ENCODE data around the gene MSANTD3. TPM values are rescaled to one million over a fixed set of nuclear protein-coding genes. Genes with fewer than 3 reads are reported as not detected.
A peak's percentile ranks its signal among the peaks of the same experiment; 100 is the strongest.

The MSANTD3 gene
- total and polyA plus RNA-seq, 2 donors from 2014 or later, result 14.3 to 16.7 TPM

- Histone ChIP-seq H3K4me3 (ENCODE audit: low read length in 3 of 3) (no peak overlapping the region), H3K4me1 (ENCODE audit: control insufficient read depth in 2 of 3, insufficient read depth in 2 of 3, low read depth in 1 of 3, low read length in 3 of 3) (no peaks in the 10 kb centered on the region), H3K27ac (ENCODE audit: low read depth in 2 of 2, low read length in 2 of 2) (no peak overlapping the region), H3K36me3 (ENCODE audit: control insufficient read depth in 2 of 3, insufficient read depth in 3 of 3, low read length in 3 of 3) (no peaks in the 10 kb centered on the region), H3K9ac (ENCODE audit: low read length in 3 of 3) (no peak overlapping the region), H3K27me3 (ENCODE audit: control insufficient read depth, insufficient read depth, low read length) (no peaks in the 10 kb centered on the region), H3K9me3 (ENCODE audit: control insufficient read depth in 2 of 3, insufficient read depth in 1 of 3, low read length in 3 of 3) (no peaks in the 10 kb centered on the region)
- TF ChIP-seq CTCF (IDR thresholded peaks at IDR 0.05; ENCODE audit: borderline replicate concordance, extremely low read depth, insufficient read depth), result no peak
- no peak for DNase-seq
- no peak for FAIRE-seq
- intact Hi-C loops (cut with DNase I), result no loop called here
These were observed 39.4 kb downstream of the MSANTD3 start for GRCh38 chr9:100466171-100466828.

GRCh38 chr9:100466829-100467221, 39.9 kb downstream of the MSANTD3 start:
- no peak for TF ChIP-seq CTCF (IDR thresholded peaks at IDR 0.05; ENCODE audit: borderline replicate concordance, extremely low read depth, insufficient read depth)
- no peaks in the 10 kb centered on the region for H3K27me3 ChIP-seq (ENCODE audit: control insufficient read depth, insufficient read depth, low read length)
- no peaks in the 10 kb centered on the region for H3K36me3 ChIP-seq (ENCODE audit: control insufficient read depth in 2 of 3, insufficient read depth in 3 of 3, low read length in 3 of 3)
- FAIRE-seq, result no peak
- no peak overlapping the region for H3K4me3 ChIP-seq (ENCODE audit: low read length in 3 of 3)
- no peaks in the 10 kb centered on the region for H3K4me1 ChIP-seq (ENCODE audit: control insufficient read depth in 2 of 3, insufficient read depth in 2 of 3, low read depth in 1 of 3, low read length in 3 of 3)
- H3K27ac ChIP-seq (ENCODE audit: low read depth in 2 of 2, low read length in 2 of 2), result no peak overlapping the region
- no peaks in the 10 kb centered on the region for H3K9me3 ChIP-seq (ENCODE audit: control insufficient read depth in 2 of 3, insufficient read depth in 1 of 3, low read length in 3 of 3)
- no peak overlapping the region for H3K9ac ChIP-seq (ENCODE audit: low read length in 3 of 3)
- DNase-seq, result no peak
- intact Hi-C loops (cut with DNase I), result no loop called here

GRCh38 chr9:100468041-100468440, 41.1 kb downstream of the MSANTD3 start:
- no peak overlapping the region for H3K27ac ChIP-seq (ENCODE audit: low read depth in 2 of 2, low read length in 2 of 2)
- intact Hi-C loops (cut with DNase I), result no loop called here
- TF ChIP-seq CTCF (IDR thresholded peaks at IDR 0.05; ENCODE audit: borderline replicate concordance, extremely low read depth, insufficient read depth), result no peak

GRCh38 chr9:100472268-100472667, 45.3 kb downstream of the MSANTD3 start:
- H3K9ac ChIP-seq (ENCODE audit: low read length in 3 of 3), result peak overlapping the region in 2 of 3 donors; percentile 19 to 45
- H3K4me3 ChIP-seq (ENCODE audit: low read length in 3 of 3), result peak overlapping the region in 2 of 3 donors; percentile 41 to 73
- no peaks in the 10 kb centered on the region for H3K27me3 ChIP-seq (ENCODE audit: control insufficient read depth, insufficient read depth, low read length)
- no peak overlapping the region for H3K27ac ChIP-seq (ENCODE audit: low read depth in 2 of 2, low read length in 2 of 2)
- no peaks in the 10 kb centered on the region for H3K36me3 ChIP-seq (ENCODE audit: control insufficient read depth in 2 of 3, insufficient read depth in 3 of 3, low read length in 3 of 3)
- H3K9me3 ChIP-seq (ENCODE audit: control insufficient read depth in 2 of 3, insufficient read depth in 1 of 3, low read length in 3 of 3), result no peaks in the 10 kb centered on the region
- no peak for TF ChIP-seq CTCF (IDR thresholded peaks at IDR 0.05; ENCODE audit: borderline replicate concordance, extremely low read depth, insufficient read depth)
- no peak for DNase-seq
- intact Hi-C loops (cut with DNase I), result no loop called here
- FAIRE-seq, result no peak
- no peaks in the 10 kb centered on the region for H3K4me1 ChIP-seq (ENCODE audit: control insufficient read depth in 2 of 3, insufficient read depth in 2 of 3, low read depth in 1 of 3, low read length in 3 of 3)

More at GRCh38 chr9:100468041-100468440, 41.1 kb downstream of the MSANTD3 start:
- H3K4me3 ChIP-seq (ENCODE audit: low read length in 3 of 3), result no peak overlapping the region
- no peak for DNase-seq
- no peaks in the 10 kb centered on the region for H3K36me3 ChIP-seq (ENCODE audit: control insufficient read depth in 2 of 3, insufficient read depth in 3 of 3, low read length in 3 of 3)
- FAIRE-seq, result no peak
- no peak overlapping the region for H3K9ac ChIP-seq (ENCODE audit: low read length in 3 of 3)
- no peaks in the 10 kb centered on the region for H3K27me3 ChIP-seq (ENCODE audit: control insufficient read depth, insufficient read depth, low read length)
- no peaks in the 10 kb centered on the region for H3K9me3 ChIP-seq (ENCODE audit: control insufficient read depth in 2 of 3, insufficient read depth in 1 of 3, low read length in 3 of 3)
- H3K4me1 ChIP-seq (ENCODE audit: control insufficient read depth in 2 of 3, insufficient read depth in 2 of 3, low read depth in 1 of 3, low read length in 3 of 3), result no peaks in the 10 kb centered on the region

All from kidney (tissue), 14 donors.